Left cardiac atrium (tissue), 4 donors: ENCODE measurements around the gene TRDN. TPM values are rescaled to one million over a fixed set of nuclear protein-coding genes. Genes with fewer than 3 reads are reported as not detected.

ENCODE experiments used
- ATAC-seq, 2 donors: fragments of 200-7000 bp; cut with Tn5 transposase; one replicate each; pipeline ENCODE4 v1.9.1; 2020; ENCODE audit warnings: mild to moderate bottlenecking in 2 of 2, moderate library complexity in 2 of 2
- DNase-seq: peaks from one replicate; pipeline ENCODE4 v3.0.0-alpha.2; 2020
- intact Hi-C, 2 donors: fragments of 100-400 bp; cut with DNase I; formaldehyde crosslinking; loops; one replicate each; pipeline versions ENCODE4 v1.14.1 to v1.15.1; 2022 to 2023
- total RNA-seq, 2 donors: library from RNA; stranded (reverse); fragmentation: NEBNext Ultra II Directional; extraction: Animal tissue kit (Norgen Biotek cat#: 25700); gene quantifications; one replicate each; pipeline ENCODE4 v1.2.1, GENCODE V29; 2021
- donor health status: DM: no; HTN: yes; CAD: no.
- donor health status: DM: no; HTN: yes; CAD: no; lungs with severe emphysema.
- donor health status: DM: yes; HTN: yes; CAD: no.
- donor health status: Dilated cardiomyopathy.

TRDN gene
- total RNA-seq, 2 donors from 2014 or later: 174 to 207 TPM

GRCh38 chr6:123448306-123448884 is 188.4 kb downstream of the TRDN start:
- no peak for ATAC-seq
- intact Hi-C loops: no loop called here
- no peak for DNase-seq

- ATAC-seq (no peak), DNase-seq (no peak)
- intact Hi-C loops: no loop called here
Measured at GRCh38 chr6:123447315-123447937, 189.3 kb downstream of the TRDN start.

- intact Hi-C loops: no loop called here
- ATAC-seq (peak; percentile 65 to 81), DNase-seq (no peak)
Measured at GRCh38 chr6:123439371-123439770, 197.4 kb downstream of the TRDN start.

GRCh38 chr6:123434186-123434585 is 202.6 kb downstream of the TRDN start:
- ATAC-seq: peak in 1 of 2 donors; percentile 29
- DNase-seq: no peak
- intact Hi-C loops: no loop called here

GRCh38 chr6:123430970-123431369 is 205.8 kb downstream of the TRDN start:
- intact Hi-C loops: no loop called here
- no peak for DNase-seq
- ATAC-seq: no peak

GRCh38 chr6:123427008-123427407 is 209.7 kb downstream of the TRDN start:
- no peak for ATAC-seq
- no peak for DNase-seq
- intact Hi-C loops: no loop called here

GRCh38 chr6:123423130-123423529 is 213.6 kb downstream of the TRDN start:
- intact Hi-C loops: no loop called here
- DNase-seq: no peak
- no peak for ATAC-seq

GRCh38 chr6:123420512-123420911 is 216.2 kb downstream of the TRDN start:
- intact Hi-C loops: no loop called here
- no peak for ATAC-seq
- no peak for DNase-seq

- intact Hi-C loops: loop anchor here in 1 of 2 donors (5.0 kb wide), 1 partner anchor 299 kb away; no protein-coding TSS in a partner anchor
- DNase-seq (no peak), ATAC-seq (peak in 1 of 2 donors; percentile 15)
Measured at GRCh38 chr6:123418071-123418470, 218.7 kb downstream of the TRDN start.

- intact Hi-C loops: loop anchor here (2.0 to 5.0 kb wide), 2 partner anchors 297 to 300 kb away; no protein-coding TSS in a partner anchor
- peak in 1 of 2 donors; percentile 19 for ATAC-seq
- DNase-seq: no peak
Measured at GRCh38 chr6:123417535-123417934, 219.2 kb downstream of the TRDN start.

- ATAC-seq (peak; percentile 46 to 76), DNase-seq (peak; percentile 44)
- intact Hi-C loops: loop anchor here (2.0 to 5.0 kb wide), 2 partner anchors 299 to 301 kb away; no protein-coding TSS in a partner anchor
Measured at GRCh38 chr6:123415844-123416468, 220.8 kb downstream of the TRDN start.

- intact Hi-C loops: no loop called here
- ATAC-seq: no peak
- DNase-seq: no peak
Measured at GRCh38 chr6:123404975-123405374, 231.8 kb downstream of the TRDN start.

- intact Hi-C loops: no loop called here
- DNase-seq (no peak), ATAC-seq (no peak)
Measured at GRCh38 chr6:123402052-123402451, 234.7 kb downstream of the TRDN start.

GRCh38 chr6:123398072-123398471 is 238.7 kb downstream of the TRDN start:
- DNase-seq: no peak
- ATAC-seq: no peak
- intact Hi-C loops: no loop called here

GRCh38 chr6:123393331-123393730 is 243.4 kb downstream of the TRDN start:
- DNase-seq: no peak
- intact Hi-C loops: no loop called here
- ATAC-seq: no peak

GRCh38 chr6:123383718-123384117 is 253.0 kb downstream of the TRDN start:
- ATAC-seq (no peak), DNase-seq (no peak)
- intact Hi-C loops: no loop called here

- intact Hi-C loops: no loop called here
- peak in 1 of 2 donors; percentile 51 for ATAC-seq
- DNase-seq: no peak
Measured at GRCh38 chr6:123380257-123380656, 256.5 kb downstream of the TRDN start.

- no peak for ATAC-seq
- intact Hi-C loops: no loop called here
Measured at GRCh38 chr6:123372737-123373136, 264.0 kb downstream of the TRDN start.

GRCh38 chr6:123363912-123364311 is 272.8 kb downstream of the TRDN start:
- DNase-seq: no peak
- intact Hi-C loops: no loop called here
- no peak for ATAC-seq

More at GRCh38 chr6:123372737-123373136, 264.0 kb downstream of the TRDN start:
- DNase-seq: no peak

GRCh38 chr6:123360359-123360758 is 276.4 kb downstream of the TRDN start:
- ATAC-seq (no peak), DNase-seq (no peak)
- intact Hi-C loops: no loop called here
